NCI-H2081 (cell line): ENCODE data around the gene PIEZO1.

Experiments
- DNase-seq, 2 experiments: peaks; one replicate each; lab custom pipeline; 2025; lab: John Stamatoyannopoulos, UW

The PIEZO1 gene

DNA sequence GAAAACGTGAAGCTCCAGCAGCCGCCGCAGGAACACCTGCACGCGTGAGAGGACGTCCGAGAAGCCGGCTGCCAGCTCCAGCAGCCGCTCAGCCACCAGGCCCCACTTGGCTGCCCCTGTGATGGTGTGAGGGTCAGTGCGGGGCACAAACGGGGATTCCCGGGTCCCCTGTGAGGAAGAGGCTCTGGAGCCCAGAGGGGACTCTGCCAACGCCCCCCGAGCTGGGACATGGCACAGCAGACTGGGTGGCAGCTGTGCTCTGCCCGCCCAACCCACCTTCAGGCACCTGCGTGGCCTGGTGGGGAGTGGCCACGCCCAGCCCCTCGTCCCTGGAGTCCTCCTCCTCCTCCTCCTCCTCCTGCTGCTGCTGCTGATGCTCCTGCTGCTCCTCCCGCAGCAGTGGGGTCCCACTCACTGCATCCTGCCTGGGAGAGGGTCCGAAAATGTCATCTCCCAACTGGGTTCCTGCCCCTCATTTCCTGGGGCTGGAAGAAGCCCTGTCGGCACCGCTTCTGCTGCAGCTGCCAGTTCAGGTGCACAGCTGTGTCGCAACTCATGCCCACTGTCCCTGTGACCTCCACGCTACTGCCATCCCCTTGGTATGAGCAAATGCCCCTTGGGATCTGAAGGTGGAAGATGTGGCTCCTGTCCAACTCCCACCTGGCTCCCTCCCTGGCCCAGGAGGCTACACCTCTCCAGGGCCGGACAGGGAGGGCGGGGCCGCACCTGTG lies 51.2 kb downstream of the PIEZO1 start:
- DNase-seq: no peak

DNA sequence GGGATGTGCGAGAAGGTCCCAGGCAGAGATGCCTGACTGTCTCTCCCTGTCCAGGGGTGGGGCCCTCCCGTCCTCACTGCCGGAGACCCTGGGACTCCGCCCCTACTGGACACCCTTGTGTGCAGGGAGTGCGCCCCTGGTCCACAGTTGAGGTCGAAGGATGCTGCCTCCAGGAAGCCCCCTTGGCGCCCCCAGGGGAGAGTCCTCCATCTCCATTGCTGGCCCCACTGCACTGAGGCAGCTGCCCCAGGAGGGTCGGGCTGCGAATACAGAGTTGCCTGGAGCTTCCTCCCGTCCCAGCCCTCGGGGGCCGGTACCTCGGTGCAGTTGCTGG lies 52.1 kb downstream of the PIEZO1 start:
- no peak for DNase-seq

DNA sequence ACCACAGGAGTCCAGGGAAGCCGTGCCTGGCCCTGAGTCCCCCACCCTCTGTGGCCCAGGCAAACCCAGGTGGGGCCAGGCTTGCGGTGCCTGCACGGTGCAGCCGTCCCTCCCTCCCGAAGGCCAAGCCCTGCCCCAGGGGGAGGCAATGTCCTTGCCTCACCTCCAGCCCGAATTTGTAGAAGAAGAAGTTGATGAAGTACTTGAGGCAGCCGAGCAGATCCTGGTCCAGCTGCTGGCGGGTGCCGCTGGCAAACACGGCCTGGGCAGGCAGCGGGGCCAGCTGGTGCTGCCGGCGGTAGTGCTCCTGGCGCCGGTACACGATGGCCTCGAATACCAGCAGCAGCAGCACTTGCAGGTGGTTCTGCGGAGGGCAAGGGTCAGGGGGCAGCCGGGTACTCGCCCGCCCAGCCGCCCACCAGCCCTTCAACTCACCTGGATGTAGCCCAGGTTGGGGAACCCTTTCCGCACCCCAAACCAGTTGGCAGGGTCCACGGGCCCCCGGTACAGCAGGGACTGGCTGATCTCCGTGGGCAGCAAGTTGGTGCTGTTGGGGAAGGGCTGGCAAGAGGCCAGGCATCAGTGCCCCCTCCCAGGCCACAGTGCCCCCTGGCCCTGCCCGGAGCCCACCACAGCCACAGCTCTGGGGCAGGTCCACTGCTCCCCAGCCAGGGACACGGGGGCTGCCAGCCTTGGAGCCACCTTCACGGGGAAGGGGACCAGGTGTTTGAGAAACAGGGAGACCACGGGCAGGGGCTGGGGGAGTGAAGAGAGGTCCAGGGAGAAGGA lies 52.7 kb downstream of the PIEZO1 start:
- peak in 1 of 2 experiments; percentile 5 for DNase-seq

DNA sequence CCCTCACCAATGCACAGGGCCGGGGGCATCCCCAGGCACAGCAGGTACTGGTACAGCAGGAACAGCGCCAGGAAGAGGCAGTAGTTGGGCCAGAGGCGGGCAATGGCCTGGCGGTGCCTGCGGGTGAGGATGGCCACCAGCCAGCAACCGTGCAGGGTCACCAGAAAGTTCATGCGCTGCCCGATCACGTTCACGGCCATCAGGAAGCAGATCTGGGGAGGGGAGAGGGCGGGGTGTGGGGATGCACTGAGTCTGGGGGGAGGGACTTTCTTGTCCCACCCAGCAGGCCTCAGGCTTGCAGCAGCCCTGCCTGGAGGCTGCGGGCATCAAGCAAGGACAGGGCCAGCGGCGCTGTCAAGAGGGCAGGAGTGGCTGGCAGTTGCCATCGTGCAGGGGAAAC lies 53.3 kb downstream of the PIEZO1 start:
- no peak for DNase-seq

DNA sequence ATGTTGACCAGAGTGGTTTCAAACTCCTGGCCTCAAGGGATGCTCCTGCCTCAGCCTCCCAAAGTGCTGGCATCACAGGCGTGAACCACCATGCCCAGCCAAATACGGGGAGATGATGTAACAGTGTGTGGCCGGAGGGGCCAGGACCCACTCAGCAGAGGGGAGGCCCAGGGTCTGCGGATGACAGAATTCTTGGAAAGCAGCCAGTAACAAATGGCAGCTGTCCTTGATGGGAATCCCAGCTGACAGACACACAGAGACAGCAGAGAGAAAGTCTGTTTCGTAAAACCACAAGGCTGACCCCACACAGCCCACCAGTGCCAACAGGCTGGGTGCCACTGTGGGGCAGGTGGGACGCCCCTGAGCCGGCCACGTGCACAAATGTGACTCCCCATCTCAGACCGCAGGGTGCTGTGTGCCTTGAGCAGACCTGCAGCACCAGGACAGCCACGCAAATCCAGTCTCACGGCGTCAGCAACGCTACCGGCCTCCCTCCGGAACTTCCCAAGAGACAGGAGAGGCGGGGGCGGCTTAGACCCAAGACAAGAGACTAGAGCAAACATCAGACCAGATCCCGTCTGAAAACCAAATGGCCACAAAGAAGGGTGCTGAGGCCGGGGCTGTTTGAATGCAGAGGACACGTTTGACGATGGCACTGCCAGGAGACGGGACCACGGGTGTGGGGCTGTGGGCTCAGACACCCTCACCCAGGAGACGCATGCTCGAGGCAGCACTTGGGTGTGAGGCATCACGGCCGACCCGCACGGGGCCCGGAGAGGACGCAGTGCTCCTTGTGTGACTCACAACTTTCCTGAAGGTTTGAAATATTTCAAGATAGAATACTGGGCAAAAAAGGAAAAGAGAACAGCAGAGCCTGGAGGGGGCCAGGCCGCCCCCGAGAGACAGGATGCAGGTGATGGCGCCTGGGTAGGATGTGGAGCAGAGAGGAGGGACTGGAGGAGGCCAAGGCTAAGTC lies 54.1 kb downstream of the PIEZO1 start:
- no peak for DNase-seq

DNA sequence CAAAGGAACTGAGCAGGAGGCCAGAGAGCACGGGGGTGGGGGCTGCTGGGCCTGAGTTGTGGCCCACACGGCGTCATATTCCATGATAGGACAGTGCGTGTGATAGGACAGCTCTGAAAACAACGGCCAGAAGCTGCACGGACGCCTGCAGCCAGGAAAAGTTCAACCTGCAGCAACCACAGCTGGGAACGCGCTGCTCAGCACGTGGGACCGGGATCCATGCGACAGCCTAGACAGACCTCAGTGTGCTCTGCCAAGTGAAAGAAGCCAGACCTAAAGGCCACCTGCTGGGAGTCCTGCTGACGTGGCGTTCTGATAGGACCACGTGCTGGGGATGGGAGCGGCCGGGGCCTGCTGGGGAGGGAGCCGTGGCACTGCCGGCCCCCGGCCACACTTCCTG lies 57.1 kb downstream of the PIEZO1 start:
- no peak for DNase-seq

DNA sequence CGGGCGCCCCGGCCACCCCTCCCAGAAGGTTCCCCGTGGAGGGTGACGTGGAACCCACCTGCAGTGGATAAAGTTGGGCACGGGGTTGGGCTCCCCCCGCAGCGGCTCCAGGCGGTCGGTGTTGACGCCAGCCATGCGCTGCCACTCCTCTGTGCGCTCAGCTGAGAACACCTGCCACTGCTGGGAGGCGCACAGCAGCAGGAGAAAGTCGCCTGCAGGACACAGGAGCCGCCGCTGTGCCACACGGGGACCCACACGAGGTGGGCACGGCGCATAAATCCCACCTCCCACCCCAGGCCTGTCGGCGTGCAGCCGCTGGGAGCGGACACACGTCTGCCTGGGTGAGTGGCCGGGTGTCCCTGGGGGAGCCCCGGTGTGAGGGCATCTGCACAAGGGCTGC lies 58.0 kb downstream of the PIEZO1 start:
- DNase-seq: peak in 1 of 2 experiments; percentile 1

DNA sequence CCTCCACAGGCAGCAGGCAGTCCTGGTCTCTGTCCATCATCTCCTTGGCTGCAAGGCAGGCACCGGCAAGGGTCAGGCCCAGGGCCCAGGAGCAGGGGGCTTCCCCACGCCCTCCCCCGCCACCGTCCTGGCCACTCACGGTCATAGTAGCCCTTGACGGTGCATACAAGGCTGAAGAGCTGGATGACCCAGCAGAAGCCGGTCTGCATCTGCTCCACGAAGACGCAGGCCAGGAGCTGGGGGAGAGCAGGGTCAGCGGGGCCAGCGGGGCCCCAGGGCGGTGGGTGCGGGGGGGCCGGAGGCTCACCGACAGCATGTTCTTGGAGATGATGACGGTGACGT lies 58.6 kb downstream of the PIEZO1 start:
- no peak for DNase-seq

DNA sequence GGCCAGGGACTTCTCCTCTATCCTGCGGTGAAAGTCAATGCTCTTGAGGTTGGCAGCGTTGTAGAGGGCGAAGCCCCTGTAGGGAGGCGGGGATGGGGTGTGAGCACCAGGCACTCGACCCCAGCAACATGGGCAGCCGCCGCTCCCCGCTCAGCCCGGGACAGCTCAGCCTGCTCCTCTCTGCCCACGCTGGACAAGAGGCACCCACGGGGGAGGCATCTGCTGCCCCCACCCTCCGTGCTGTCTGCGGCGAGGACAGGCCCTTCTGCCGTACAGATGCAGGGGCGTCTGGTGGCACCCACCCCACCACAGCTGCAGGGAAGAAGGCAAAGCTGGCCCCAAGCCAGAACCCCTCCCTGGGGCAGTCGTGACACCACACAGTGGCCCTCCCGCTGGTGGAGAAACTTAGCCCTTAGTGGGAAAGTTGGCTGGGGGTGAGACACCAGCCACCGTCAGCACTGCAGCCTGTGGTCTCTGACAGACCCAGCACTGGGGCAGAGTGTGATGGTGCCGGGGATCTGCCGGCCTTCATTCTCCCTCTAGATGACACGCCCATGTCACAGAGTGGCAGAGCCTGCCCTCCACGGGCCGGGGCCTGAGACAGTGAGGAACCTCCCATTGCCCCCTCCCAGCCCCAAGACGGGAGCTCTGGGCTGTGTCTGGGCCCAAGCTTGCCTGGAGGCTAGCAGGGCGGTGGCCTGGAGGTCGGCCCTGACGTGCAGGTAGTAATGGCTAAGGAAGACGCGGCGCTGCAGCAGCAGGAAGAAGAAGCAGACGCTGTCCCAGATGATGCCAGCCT lies 59.2 kb downstream of the PIEZO1 start:
- no peak for DNase-seq

DNA sequence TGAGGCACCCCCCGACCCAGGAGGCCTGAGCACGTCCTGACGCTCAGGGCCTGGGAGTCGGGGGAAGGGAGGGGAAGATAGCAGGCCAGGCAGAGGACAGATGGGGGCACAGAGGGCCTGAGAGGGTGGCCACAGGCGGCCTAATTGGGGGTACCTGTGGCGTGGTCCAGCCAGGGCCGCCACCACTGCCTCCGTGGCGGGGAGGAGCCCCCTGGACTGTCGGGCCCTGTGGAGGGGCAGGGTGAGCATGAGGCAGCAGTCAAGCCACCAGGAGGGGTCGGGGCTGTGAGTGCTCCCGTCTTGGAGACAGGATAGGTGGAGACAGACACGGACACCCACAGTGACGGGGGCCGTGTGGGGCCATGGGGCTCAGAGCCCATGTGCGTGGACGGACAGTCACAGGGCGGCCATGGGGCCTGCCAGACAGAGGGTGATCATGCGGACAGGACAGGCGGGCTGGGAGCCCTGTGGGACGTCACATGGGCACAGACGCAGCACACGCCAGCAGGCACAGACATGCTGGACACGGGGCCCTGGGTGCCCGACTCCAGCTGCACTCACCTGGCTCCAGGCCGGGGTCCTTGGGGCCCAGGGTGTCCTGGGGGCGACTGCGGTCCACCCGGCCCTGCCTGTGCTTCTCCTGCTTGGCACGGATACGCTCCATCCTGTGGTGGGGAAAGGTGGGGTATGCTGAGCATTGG lies 60.0 kb downstream of the PIEZO1 start:
- DNase-seq: no peak

DNA sequence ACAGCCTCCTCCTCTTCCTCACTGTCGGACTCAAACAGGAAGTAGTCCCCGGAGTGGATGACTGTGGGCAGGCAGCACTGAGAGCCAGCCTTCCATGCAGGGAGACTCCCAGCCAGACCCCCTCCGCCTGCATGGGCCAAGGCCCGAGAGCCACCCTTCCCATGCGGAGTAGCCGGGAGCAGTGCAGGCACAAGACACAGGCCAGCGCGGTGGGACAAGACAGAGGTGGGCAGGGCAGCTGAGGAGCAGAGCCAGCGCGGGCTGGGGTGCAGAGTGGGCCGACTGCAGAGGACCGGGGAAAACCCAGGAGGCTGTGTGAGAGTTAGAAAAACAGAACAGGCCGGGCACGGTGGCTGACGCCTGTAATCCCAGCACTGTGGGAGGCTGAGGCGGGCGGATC lies 61.1 kb downstream of the PIEZO1 start:
- no peak for DNase-seq

DNA sequence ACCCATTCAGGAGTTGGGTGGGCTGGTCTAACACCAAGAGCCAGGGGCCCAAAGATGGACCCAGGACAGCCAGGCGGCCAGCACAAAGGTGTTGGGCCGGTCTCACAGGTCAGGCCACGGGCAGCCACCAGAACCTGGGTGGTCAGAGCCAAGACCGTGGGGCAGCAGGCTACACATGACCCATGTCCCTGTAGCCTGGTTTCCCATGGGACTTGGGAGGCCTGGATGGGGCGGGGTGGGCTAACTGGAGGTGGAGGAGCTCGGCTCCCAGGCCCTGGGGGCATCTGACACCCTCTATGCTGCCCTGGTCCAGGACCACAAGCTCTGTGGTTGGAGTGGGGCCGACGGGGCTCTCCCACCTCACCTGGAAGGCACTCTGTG lies 61.5 kb downstream of the PIEZO1 start:
- DNase-seq: no peak

DNA sequence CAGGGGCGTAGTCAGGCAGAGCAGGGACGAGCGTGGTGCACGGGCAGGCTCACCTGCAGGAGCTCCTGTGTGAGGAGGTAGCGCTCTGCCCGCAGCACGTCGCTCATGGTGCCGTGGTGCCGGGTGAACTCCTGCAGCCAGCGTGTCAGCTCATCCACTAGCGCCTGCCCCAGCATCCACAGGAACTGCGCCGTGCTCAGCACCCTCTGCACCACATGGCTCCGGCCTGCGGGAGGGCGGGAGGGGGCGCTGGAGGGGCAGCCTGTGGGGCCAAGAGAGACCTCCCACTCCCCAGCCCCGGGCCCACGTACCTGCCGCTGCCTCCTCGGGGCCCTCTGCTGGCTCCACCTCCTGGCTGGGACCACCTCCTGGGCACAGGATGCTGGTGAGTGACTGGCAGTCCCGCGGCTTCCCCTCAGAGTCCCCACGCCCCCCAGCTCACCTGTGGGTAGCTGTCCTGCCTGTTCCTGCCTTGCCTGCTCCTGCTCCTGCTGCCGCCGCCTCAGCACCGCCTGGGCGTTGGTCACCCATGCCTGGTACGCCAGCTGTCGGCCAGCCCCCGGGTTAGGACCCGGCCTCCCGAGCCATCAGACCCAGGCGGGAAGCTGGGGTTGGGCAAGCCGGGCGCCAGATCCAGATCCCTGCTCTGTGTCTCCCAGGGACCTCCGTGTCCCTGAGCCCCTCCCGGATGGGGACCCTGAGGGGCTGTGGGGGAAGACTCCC lies 62.1 kb downstream of the PIEZO1 start:
- no peak for DNase-seq

DNA sequence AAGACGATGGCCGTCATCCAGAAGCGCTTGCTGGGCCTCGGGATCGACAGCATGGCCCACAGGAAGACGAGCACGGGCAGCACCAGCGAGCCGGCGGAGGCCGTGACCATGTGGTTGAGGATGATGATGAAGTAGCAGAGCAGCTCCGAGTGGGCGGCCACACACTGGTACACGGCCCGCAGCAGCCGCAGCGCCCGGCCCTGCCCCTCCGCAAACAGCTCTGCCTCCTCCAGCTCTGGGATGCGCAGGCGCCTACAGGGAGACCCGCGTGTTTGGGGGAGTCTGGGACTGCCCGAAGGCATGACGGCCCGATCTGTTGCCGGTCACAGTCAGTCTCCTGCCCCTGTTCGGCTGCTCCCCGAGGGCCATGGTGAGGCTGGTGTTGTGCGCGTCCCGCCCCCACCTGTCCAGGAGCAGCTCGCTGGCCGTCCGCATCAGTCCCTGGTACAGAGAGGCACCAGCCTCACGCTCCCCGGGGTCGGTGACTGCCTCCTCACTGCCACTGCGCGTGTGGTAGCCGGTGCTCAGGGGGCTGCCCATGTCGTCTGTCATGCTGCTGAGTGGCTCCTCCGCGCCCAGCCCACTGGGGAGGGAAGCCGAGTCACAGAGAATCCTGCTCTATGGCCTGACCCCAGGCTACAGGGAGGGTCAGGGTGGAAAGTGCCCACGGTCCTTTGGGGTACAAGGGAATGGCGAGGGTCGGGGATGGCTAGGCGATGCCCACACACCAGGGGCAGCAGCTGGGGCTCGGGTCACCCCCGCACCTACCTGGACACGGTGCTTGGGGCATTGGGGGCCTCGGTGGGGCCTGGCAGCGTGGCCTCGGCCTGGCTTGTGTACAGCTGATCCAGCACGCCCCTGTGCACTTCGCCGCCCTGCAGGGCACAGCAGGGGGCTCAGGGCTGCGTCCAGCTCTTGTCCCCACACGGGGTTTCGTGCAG lies 62.9 kb downstream of the PIEZO1 start:
- no peak for DNase-seq

DNA sequence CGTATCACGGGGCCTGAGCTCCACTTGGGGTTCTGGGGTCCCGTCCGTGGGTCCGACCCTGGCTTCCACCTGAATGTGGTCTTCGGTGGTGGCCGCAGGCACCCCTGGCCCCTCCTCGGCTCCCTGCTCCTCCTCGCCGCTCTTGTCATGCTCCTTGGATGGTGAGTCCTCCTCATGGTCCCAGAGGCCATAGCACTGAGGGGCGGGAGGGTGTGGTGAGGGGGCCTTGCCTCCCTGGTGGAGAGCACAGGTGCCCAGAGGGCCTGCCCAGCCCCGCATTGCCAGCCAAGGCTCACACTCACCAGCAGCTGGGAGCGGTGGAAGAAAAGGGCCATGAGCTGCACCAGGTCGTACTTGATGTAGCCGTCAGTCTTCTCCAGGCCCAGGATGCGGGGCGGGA lies 63.8 kb downstream of the PIEZO1 start:
- no peak for DNase-seq

DNA sequence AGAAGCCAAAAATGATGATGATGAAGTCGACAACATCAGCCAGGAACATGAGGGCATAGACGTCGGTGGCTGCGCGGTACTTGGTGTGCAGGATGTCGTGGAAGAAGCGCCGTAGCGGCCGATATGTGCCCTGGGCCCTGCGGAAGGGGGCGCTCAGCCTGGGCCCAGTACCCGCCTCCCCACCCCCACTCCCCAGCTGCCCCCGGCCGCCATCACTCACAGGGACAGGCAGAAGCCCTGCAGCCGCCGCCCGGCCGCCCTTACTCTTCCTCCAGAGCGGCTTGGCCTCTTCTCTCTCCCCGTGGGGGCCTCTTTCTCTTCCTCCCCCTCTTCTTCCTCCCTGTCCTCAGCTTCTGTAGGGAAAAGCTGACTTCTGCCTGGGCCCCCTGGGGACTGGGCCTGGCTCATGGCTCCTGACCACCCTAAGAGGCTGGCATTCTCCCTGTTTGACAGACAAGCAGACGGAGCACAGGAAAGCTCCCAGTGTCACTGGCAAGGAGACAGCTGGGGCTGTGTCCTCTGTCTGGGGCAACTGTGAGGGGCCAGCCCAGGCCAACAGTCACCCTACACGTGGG lies 64.5 kb downstream of the PIEZO1 start:
- DNase-seq: no peak

DNA sequence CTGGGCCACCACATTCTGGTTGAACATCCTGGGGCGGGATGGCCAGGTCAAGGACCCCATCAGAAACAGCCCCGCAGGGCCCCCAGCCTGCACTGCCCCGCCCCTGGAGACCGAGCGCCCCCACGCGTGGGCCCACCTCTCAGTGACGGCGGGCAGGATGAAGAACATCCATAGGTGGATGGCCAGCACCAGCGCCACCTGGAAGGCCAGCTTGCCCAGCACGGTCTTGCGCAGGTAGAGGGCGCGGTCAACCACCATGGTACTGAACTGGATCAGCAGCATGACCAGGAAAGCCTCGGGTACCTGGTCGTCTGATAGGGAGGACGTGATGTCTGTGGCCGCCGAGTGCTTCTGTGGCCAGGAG lies 65.1 kb downstream of the PIEZO1 start:
- DNase-seq: no peak

DNA sequence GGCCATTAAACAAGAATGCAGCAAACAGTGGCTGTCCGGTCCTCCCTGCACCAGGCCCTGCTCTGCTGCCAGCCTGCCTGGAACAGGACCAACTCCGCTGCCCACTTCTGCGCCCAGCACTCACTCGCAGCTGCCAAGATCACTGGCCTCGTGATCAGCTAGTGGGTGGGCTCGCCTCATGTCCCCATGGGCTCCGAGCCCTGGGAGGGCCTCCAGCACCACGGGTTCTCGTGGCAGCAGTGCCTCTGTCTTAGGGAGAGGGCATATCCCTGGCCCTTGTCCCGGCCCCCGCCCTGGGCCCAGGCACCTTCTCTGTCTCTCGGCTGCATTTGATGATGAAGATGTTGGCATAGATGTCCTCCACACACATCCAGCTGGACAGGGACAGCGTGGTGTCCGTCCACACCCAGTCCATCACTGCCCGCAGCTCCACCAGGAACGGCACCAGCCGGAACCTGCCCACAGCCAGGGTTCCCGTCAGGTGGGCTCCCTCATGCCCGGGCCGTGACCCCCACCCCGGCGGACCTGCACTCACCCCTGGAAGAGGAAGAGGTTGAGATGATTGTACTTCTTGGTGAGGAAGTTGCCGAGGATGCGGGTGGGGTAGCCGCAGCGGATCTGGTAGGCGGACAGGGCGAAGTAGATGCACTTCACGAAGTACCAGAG lies 65.6 kb downstream of the PIEZO1 start:
- no peak for DNase-seq

DNA sequence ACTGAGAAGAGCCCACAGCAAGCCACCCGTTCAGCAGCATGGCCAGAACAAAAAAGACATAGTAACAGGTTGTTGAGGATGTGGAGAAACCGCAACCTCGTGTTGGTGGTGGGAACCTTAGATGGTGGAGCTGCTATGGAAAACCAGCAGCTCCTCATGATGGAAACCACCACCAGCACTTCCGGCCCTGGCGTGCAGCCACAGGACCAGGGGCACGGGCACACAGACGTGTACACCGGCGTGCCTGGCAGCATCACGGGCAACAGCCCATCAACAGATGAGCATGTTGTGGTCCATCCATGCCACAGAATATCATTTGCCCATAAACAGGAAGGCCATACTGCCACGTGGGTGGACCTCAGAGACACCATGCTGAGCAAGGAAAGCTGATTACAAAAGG lies 66.8 kb downstream of the PIEZO1 start:
- no peak for DNase-seq
